Subcutaneous abdominal adipose tissue (tissue), 5 donors: Measurements from ENCODE around the gene CHST8.

Experiments
- H3K27ac ChIP-seq: one replicate; pipeline ENCODE4 v1.7.0; 2013; ENCODE audit warnings: low read depth, mild to moderate bottlenecking, inconsistent platforms, low read length, moderate library complexity
- H3K27me3 ChIP-seq, 5 donors: one replicate each; pipeline ENCODE4 v1.7.0; 2013; ENCODE audit warnings: low read length in 5 of 5, inconsistent platforms in 1 of 5; ENCODE audit not compliant: control insufficient read depth in 5 of 5, insufficient read depth in 4 of 5
- H3K36me3 ChIP-seq, 5 donors: one replicate each; pipeline ENCODE4 v1.7.0; 2013; ENCODE audit warnings: low read length in 5 of 5; ENCODE audit not compliant: control insufficient read depth in 5 of 5, insufficient read depth in 5 of 5
- H3K4me1 ChIP-seq, 5 donors: one replicate each; pipeline ENCODE4 v1.7.0; 2013; ENCODE audit warnings: low read length in 5 of 5, mild to moderate bottlenecking in 3 of 5, moderate library complexity in 1 of 5; ENCODE audit not compliant: control insufficient read depth in 5 of 5, insufficient read depth in 5 of 5
- H3K4me3 ChIP-seq, 5 donors: one replicate each; pipeline ENCODE4 v1.7.0; 2013; ENCODE audit warnings: low read length in 5 of 5, low read depth in 1 of 5
- H3K9ac ChIP-seq, 5 donors: one replicate each; pipeline ENCODE4 v1.7.0; 2013; ENCODE audit warnings: low read length in 5 of 5, mild to moderate bottlenecking in 4 of 5, moderate library complexity in 3 of 5
- H3K9me3 ChIP-seq, 5 donors: one replicate each; pipeline ENCODE4 v1.7.0; 2013; ENCODE audit warnings: low read length in 5 of 5; ENCODE audit not compliant: control insufficient read depth in 5 of 5
- donor health status: healthy.
- donor health status: healthy.
- donor health status: healthy.
- donor health status: healthy.
- donor health status: healthy.

CHST8 gene

GRCh38 chr19:33819880-33820781, 198.4 kb downstream of the CHST8 start:
- no peaks in the 10 kb centered on the region for H3K27me3 ChIP-seq
- peaks cover 0 to 29% (median 18%) of the 10 kb centered on the region in 5 donors for H3K4me1 ChIP-seq
- H3K4me3 ChIP-seq, result peak overlapping the region in 4 of 5 donors; percentile 55 to 67 (median 62)
- peak overlapping the region; percentile 46 for H3K27ac ChIP-seq
- no peaks in the 10 kb centered on the region for H3K9me3 ChIP-seq
- peak overlapping the region in 4 of 5 donors; percentile 37 to 69 (median 54) for H3K9ac ChIP-seq
- no peaks in the 10 kb centered on the region for H3K36me3 ChIP-seq

GRCh38 chr19:33821871-33822270, 200.1 kb downstream of the CHST8 start:
- no peaks in the 10 kb centered on the region for H3K36me3 ChIP-seq
- H3K27ac ChIP-seq, result no peak overlapping the region
- no peaks in the 10 kb centered on the region for H3K9me3 ChIP-seq
- no peaks in the 10 kb centered on the region for H3K27me3 ChIP-seq
- H3K4me3 ChIP-seq, result no peak overlapping the region
- H3K4me1 ChIP-seq, result peaks cover 0 to 26% (median 18%) of the 10 kb centered on the region in 5 donors
- no peak overlapping the region for H3K9ac ChIP-seq
